ENCODE results near the gene DPP3.

DNA sequence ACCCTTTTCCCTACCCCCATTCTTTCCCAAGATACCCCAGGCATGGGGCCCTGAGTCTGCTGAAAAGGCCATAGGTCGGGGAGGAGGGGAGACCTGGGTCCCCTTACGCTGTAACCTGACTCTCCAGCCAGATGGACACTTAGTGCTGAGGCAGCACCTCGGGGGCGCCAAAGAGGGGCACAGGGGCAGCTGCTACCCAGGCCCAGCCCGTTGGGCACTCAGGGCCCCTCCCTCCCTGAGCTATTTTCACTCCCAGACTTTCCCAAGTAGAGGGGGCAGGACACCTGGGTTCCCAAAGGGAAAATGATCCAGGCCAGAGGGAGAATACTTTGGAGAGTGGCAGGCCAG lies 67.4 kb downstream of the DPP3 start:
- TF ChIP-seq, protein P1, sequence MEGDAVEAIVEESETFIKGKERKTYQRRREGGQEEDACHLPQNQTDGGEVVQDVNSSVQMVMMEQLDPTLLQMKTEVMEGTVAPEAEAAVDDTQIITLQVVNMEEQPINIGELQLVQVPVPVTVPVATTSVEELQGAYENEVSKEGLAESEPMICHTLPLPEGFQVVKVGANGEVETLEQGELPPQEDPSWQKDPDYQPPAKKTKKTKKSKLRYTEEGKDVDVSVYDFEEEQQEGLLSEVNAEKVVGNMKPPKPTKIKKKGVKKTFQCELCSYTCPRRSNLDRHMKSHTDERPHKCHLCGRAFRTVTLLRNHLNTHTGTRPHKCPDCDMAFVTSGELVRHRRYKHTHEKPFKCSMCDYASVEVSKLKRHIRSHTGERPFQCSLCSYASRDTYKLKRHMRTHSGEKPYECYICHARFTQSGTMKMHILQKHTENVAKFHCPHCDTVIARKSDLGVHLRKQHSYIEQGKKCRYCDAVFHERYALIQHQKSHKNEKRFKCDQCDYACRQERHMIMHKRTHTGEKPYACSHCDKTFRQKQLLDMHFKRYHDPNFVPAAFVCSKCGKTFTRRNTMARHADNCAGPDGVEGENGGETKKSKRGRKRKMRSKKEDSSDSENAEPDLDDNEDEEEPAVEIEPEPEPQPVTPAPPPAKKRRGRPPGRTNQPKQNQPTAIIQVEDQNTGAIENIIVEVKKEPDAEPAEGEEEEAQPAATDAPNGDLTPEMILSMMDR (IDR thresholded peaks at IDR 0.05): no peak
- no peak for TF ChIP-seq POLR2A (IDR thresholded peaks at IDR 0.05)
